Progenitor cell of endocrine pancreas (in vitro differentiated cells): Measurements from ENCODE around the gene EPS8L2. TPM values are rescaled to one million over a fixed set of nuclear protein-coding genes. Genes with fewer than 3 reads are reported as not detected.

Experiments
- DNase-seq: peaks from one replicate; pipeline ENCODE4 v3.0.0; 2021; ENCODE audit warnings: low spot score; ENCODE audit not compliant: unreplicated experiment
- H3K27ac Mint-ChIP-seq: 2 replicates; pipeline ENCODE4 v1.8.0; 2021; ENCODE audit warnings: mild to moderate bottlenecking, moderate library complexity, mixed read lengths
- H3K27me3 Mint-ChIP-seq: 2 replicates; pipeline ENCODE4 v1.8.0; 2021; ENCODE audit warnings: mixed read lengths
- H3K36me3 Mint-ChIP-seq: 2 replicates; pipeline ENCODE4 v1.8.0; 2022; ENCODE audit warnings: mixed read lengths; ENCODE audit not compliant: insufficient read depth
- H3K4me1 Mint-ChIP-seq: 2 replicates; pipeline ENCODE4 v1.8.0; 2021; ENCODE audit warnings: low read depth, mixed read lengths
- H3K4me3 Mint-ChIP-seq: 2 replicates; pipeline ENCODE4 v1.8.0; 2021; ENCODE audit warnings: low read depth, mild to moderate bottlenecking, moderate library complexity, mixed read lengths
- H3K9me3 Mint-ChIP-seq: 2 replicates; pipeline ENCODE4 v1.8.0; 2021; ENCODE audit warnings: low read depth, mixed read lengths
- CTCF ChIP-seq: fragments of 200-600 bp; sonication (generic); IDR thresholded peaks from one replicate; pipeline ENCODE4 v1.5.0; 2021; ENCODE audit warnings: antibody characterized with exemption, mild to moderate bottlenecking; ENCODE audit not compliant: unreplicated experiment
- total RNA-seq: library from RNA; stranded (reverse); gene quantifications from 2 replicates; pipeline ENCODE4 v1.2.1, GENCODE V29; 2021

EPS8L2 gene
- total RNA-seq, 1 donor from 2014 or later, result 100.0 TPM

- Mint-ChIP-seq H3K36me3 (peaks cover 7% of the 10 kb centered on the region), H3K27ac (peak overlapping the region; percentile 41), H3K4me3 (no peak overlapping the region), H3K4me1 (no peaks in the 10 kb centered on the region), H3K27me3 (no peaks in the 10 kb centered on the region), H3K9me3 (no peaks in the 10 kb centered on the region)
- DNase-seq, result no peak
- TF ChIP-seq CTCF, result no peak
Observed at GRCh38 chr11:763549-764321, 57.7 kb downstream of the EPS8L2 start.

GRCh38 chr11:764322-765024 lies 58.4 kb downstream of the EPS8L2 start:
- no peak for TF ChIP-seq CTCF
- H3K9me3 Mint-ChIP-seq, result no peaks in the 10 kb centered on the region
- H3K27me3 Mint-ChIP-seq, result no peaks in the 10 kb centered on the region
- no peak overlapping the region for H3K4me3 Mint-ChIP-seq
- H3K36me3 Mint-ChIP-seq, result peaks cover 7% of the 10 kb centered on the region
- H3K4me1 Mint-ChIP-seq, result no peaks in the 10 kb centered on the region
- H3K27ac Mint-ChIP-seq, result no peak overlapping the region
- no peak for DNase-seq

GRCh38 chr11:765025-765801 lies 59.2 kb downstream of the EPS8L2 start:
- Mint-ChIP-seq H3K36me3 (peaks cover 6% of the 10 kb centered on the region), H3K4me1 (no peaks in the 10 kb centered on the region), H3K27ac (peak overlapping the region; percentile 79), H3K27me3 (no peaks in the 10 kb centered on the region), H3K4me3 (no peak overlapping the region), H3K9me3 (no peaks in the 10 kb centered on the region)
- DNase-seq, result no peak
- peak; percentile 55 for TF ChIP-seq CTCF

GRCh38 chr11:765802-766091 lies 59.7 kb downstream of the EPS8L2 start:
- no peak for TF ChIP-seq CTCF
- Mint-ChIP-seq H3K9me3 (no peaks in the 10 kb centered on the region), H3K4me1 (no peaks in the 10 kb centered on the region), H3K27me3 (no peaks in the 10 kb centered on the region), H3K4me3 (no peak overlapping the region), H3K36me3 (peaks cover 6% of the 10 kb centered on the region), H3K27ac (peak overlapping the region; percentile 79)
- no peak for DNase-seq

GRCh38 chr11:766106-766935 lies 60.3 kb downstream of the EPS8L2 start:
- no peak for TF ChIP-seq CTCF
- no peaks in the 10 kb centered on the region for H3K27me3 Mint-ChIP-seq
- H3K9me3 Mint-ChIP-seq, result no peaks in the 10 kb centered on the region
- H3K4me3 Mint-ChIP-seq, result no peak overlapping the region
- DNase-seq, result no peak
- no peak overlapping the region for H3K27ac Mint-ChIP-seq
- no peaks in the 10 kb centered on the region for H3K4me1 Mint-ChIP-seq
- H3K36me3 Mint-ChIP-seq, result peaks cover 6% of the 10 kb centered on the region
